GM23338 (cell line): ENCODE data around the gene DOLK. TPM values are rescaled to one million over a fixed set of nuclear protein-coding genes. Genes with fewer than 3 reads are reported as not detected.

ENCODE experiments used
- ATAC-seq: fragments of 200-7000 bp; cut with Tn5 transposase; 3 replicates; pipeline ENCODE4 v1.9.1; 2020
- DNase-seq: peaks from one replicate; pipeline ENCODE4 v3.0.0-alpha.2; 2015; ENCODE audit warnings: low spot score
- H2AFZ ChIP-seq: fragments of 200-600 bp; sonication (generic); 2 replicates; pipeline ENCODE4 v1.8.0; 2016; ENCODE audit warnings: antibody characterized with exemption, mild to moderate bottlenecking, moderate library complexity
- H3F3A ChIP-seq: fragments of 200-600 bp; sonication (generic); replicated peaks from 2 replicates; pipeline ENCODE4 v1.8.0; 2017; ENCODE audit warnings: antibody characterized with exemption, mixed run types, low read depth
- H3K27ac ChIP-seq: fragments of 200-600 bp; sonication (generic); 2 replicates; pipeline ENCODE4 v1.6.1; 2016; ENCODE audit warnings: low read depth
- H3K27me3 ChIP-seq: fragments of 200-600 bp; sonication (generic); 2 replicates; pipeline ENCODE4 v1.8.0; 2016; ENCODE audit warnings: mild to moderate bottlenecking, mixed run types, moderate library complexity; ENCODE audit not compliant: insufficient read depth
- H3K36me3 ChIP-seq: fragments of 200-600 bp; sonication (generic); 2 replicates; pipeline ENCODE4 v1.8.0; 2016; ENCODE audit warnings: mild to moderate bottlenecking; ENCODE audit not compliant: insufficient read depth
- H3K4me1 ChIP-seq: fragments of 200-600 bp; sonication (generic); 2 replicates; pipeline ENCODE4 v1.8.0; 2016; ENCODE audit warnings: mild to moderate bottlenecking, moderate library complexity; ENCODE audit not compliant: insufficient read depth
- H3K4me2 ChIP-seq: fragments of 200-600 bp; sonication (generic); 2 replicates; pipeline ENCODE4 v1.7.1; 2017; ENCODE audit warnings: mixed run types
- H3K4me3 ChIP-seq: fragments of 200-600 bp; sonication (generic); 2 replicates; pipeline ENCODE4 v1.6.1; 2016; ENCODE audit warnings: mixed run types
- H3K79me2 ChIP-seq: fragments of 200-600 bp; sonication (generic); replicated peaks from 2 replicates; pipeline ENCODE4 v1.8.0; 2017; ENCODE audit warnings: mild to moderate bottlenecking; ENCODE audit not compliant: insufficient read depth
- H3K9me2 ChIP-seq: fragments of 200-600 bp; sonication (generic); 2 replicates; pipeline ENCODE4 v1.8.0; 2017; ENCODE audit not compliant: insufficient read depth
- H4K20me1 ChIP-seq: fragments of 200-600 bp; sonication (generic); replicated peaks from 2 replicates; pipeline ENCODE4 v1.8.0; 2017; ENCODE audit warnings: mild to moderate bottlenecking; ENCODE audit not compliant: insufficient read depth
- H3K27ac Mint-ChIP-seq: 2 replicates; pipeline ENCODE4 v1.8.0; 2020; ENCODE audit warnings: inconsistent platforms, mild to moderate bottlenecking, moderate library complexity, mixed read lengths
- H3K27me3 Mint-ChIP-seq: 3 replicates; pipeline ENCODE4 v1.8.0; 2022; ENCODE audit warnings: low read depth, mild to moderate bottlenecking, moderate library complexity, mixed read lengths, inconsistent platforms; ENCODE audit not compliant: insufficient read depth, poor library complexity
- H3K36me3 Mint-ChIP-seq: 3 replicates; pipeline ENCODE4 v1.8.0; 2021; ENCODE audit warnings: low read depth, mild to moderate bottlenecking, inconsistent platforms, moderate library complexity, mixed read lengths
- H3K4me1 Mint-ChIP-seq: 3 replicates; pipeline ENCODE4 v1.8.0; 2020; ENCODE audit warnings: mild to moderate bottlenecking, inconsistent platforms, mixed read lengths
- H3K4me3 Mint-ChIP-seq: 3 replicates; pipeline ENCODE4 v1.8.0; 2021; ENCODE audit warnings: moderate library complexity, mild to moderate bottlenecking, inconsistent platforms, mixed read lengths
- H3K9me3 Mint-ChIP-seq: 3 replicates; pipeline ENCODE4 v1.8.0; 2020; ENCODE audit warnings: moderate library complexity, mild to moderate bottlenecking, inconsistent platforms, mixed read lengths
- CREB1 ChIP-seq: fragments of 250-450 bp; sonication (Bioruptor Pico); IDR thresholded peaks from 2 replicates; pipeline ENCODE4 v1.5.0; 2020; ENCODE audit warnings: low read depth, mild to moderate bottlenecking, moderate library complexity
- ETS1 ChIP-seq: IDR thresholded peaks from 2 replicates; pipeline ENCODE4 v1.6.1; 2016; ENCODE audit warnings: antibody characterized with exemption
- EZH2 ChIP-seq: fragments of 200-600 bp; sonication (generic); IDR thresholded peaks from one replicate; pipeline ENCODE4 v1.8.0; 2017; ENCODE audit warnings: antibody characterized with exemption, mild to moderate bottlenecking, low read depth; ENCODE audit not compliant: unreplicated experiment
- EZH2phosphoT487 ChIP-seq: fragments of 200-600 bp; sonication (generic); IDR thresholded peaks from one replicate; pipeline ENCODE4 v1.8.1; 2018; ENCODE audit warnings: antibody characterized with exemption; ENCODE audit not compliant: unreplicated experiment
- JUNB ChIP-seq: IDR thresholded peaks from one replicate; pipeline ENCODE4 v1.6.1; 2016; ENCODE audit warnings: antibody characterized with exemption; ENCODE audit not compliant: unreplicated experiment
- NANOG ChIP-seq: IDR thresholded peaks from 2 replicates; pipeline ENCODE4 v1.6.1; 2016; ENCODE audit warnings: antibody characterized with exemption, borderline replicate concordance
- POLR2AphosphoS5 ChIP-seq: IDR thresholded peaks from 2 replicates; pipeline ENCODE4 v1.6.1; 2016; ENCODE audit warnings: antibody characterized with exemption, low read depth
- STAT1 ChIP-seq: IDR thresholded peaks from one replicate; pipeline ENCODE4 v1.6.1; 2016; ENCODE audit warnings: antibody characterized with exemption; ENCODE audit not compliant: unreplicated experiment
- ZNF114 ChIP-seq: fragments of 250-450 bp; sonication (Bioruptor Pico); IDR thresholded peaks from 2 replicates; pipeline ENCODE4 v1.5.0; 2020; ENCODE audit warnings: mild to moderate bottlenecking, moderate library complexity
- ZNF331 ChIP-seq: fragments of 250-450 bp; sonication (Bioruptor Pico); IDR thresholded peaks from 2 replicates; pipeline ENCODE4 v1.5.0; 2020; ENCODE audit warnings: low read depth, mild to moderate bottlenecking, moderate library complexity
- ZNF462 ChIP-seq: fragments of 250-450 bp; sonication (Bioruptor Pico); IDR thresholded peaks from 2 replicates; pipeline ENCODE4 v1.5.0; 2020; ENCODE audit warnings: mild to moderate bottlenecking, moderate library complexity
- polyA plus RNA-seq: library from polyadenylated mRNA; unstranded; fragments of >200 nt; fragmentation: Nextera tagmentation; extraction: Ambion mirVana; gene quantifications from 2 replicates; pipeline ENCODE4 v1.2.1, GENCODE V29; 2016
- total RNA-seq: library from RNA; depleted of rRNA; stranded (reverse); fragments of >200 nt; shearing (Covaris generic); gene quantifications from 2 replicates; pipeline ENCODE4 v1.2.3, GENCODE V29; 2014
- TF ChIP-seq, protein P1 (sequence below), 2 experiments: fragments of 200-600 bp in 1 of 2; sonication (generic) in 1 of 2; conservative IDR thresholded peaks; 2 replicates each; pipeline versions ENCODE4 v1.5.1 to v1.6.1; 2016 to 2017; ENCODE audit warnings: antibody characterized with exemption in 2 of 2, low read depth in 2 of 2, mild to moderate bottlenecking in 2 of 2, moderate library complexity in 1 of 2
- TF ChIP-seq, protein P2 (sequence below): IDR thresholded peaks from one replicate; pipeline ENCODE4 v1.6.1; 2018; ENCODE audit warnings: antibody characterized with exemption; ENCODE audit not compliant: unreplicated experiment

Gene DOLK
- total and polyA plus RNA-seq, 2 experiments from 2014 or later: 9.8 to 20.2 TPM

- Mint-ChIP-seq H3K4me3 (no peak overlapping the region), H3K27me3 (no peaks in the 10 kb centered on the region), H3K9me3 (no peaks in the 10 kb centered on the region), H3K27ac (no peak overlapping the region), H3K4me1 (no peaks in the 10 kb centered on the region), H3K36me3 (peaks cover 91% of the 10 kb centered on the region)
- no peak overlapping the region for H3K4me3 ChIP-seq
- TF ChIP-seq POLR2AphosphoS5 (no peak), CREB1 (CRISPR knock-in tag) (no peak), NANOG (no peak), EZH2phosphoT487 (no peak), ZNF331 (CRISPR knock-in tag) (no peak), JUNB (no peak), ZNF114 (no peak), EZH2 (no peak), STAT1 (no peak), ETS1 (no peak), ZNF462 (no peak)
- TF ChIP-seq, protein P1, sequence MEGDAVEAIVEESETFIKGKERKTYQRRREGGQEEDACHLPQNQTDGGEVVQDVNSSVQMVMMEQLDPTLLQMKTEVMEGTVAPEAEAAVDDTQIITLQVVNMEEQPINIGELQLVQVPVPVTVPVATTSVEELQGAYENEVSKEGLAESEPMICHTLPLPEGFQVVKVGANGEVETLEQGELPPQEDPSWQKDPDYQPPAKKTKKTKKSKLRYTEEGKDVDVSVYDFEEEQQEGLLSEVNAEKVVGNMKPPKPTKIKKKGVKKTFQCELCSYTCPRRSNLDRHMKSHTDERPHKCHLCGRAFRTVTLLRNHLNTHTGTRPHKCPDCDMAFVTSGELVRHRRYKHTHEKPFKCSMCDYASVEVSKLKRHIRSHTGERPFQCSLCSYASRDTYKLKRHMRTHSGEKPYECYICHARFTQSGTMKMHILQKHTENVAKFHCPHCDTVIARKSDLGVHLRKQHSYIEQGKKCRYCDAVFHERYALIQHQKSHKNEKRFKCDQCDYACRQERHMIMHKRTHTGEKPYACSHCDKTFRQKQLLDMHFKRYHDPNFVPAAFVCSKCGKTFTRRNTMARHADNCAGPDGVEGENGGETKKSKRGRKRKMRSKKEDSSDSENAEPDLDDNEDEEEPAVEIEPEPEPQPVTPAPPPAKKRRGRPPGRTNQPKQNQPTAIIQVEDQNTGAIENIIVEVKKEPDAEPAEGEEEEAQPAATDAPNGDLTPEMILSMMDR (conservative IDR thresholded peaks at IDR 0.05; ENCODE audit: low read depth in 2 of 2): no peak
- TF ChIP-seq, protein P2, sequence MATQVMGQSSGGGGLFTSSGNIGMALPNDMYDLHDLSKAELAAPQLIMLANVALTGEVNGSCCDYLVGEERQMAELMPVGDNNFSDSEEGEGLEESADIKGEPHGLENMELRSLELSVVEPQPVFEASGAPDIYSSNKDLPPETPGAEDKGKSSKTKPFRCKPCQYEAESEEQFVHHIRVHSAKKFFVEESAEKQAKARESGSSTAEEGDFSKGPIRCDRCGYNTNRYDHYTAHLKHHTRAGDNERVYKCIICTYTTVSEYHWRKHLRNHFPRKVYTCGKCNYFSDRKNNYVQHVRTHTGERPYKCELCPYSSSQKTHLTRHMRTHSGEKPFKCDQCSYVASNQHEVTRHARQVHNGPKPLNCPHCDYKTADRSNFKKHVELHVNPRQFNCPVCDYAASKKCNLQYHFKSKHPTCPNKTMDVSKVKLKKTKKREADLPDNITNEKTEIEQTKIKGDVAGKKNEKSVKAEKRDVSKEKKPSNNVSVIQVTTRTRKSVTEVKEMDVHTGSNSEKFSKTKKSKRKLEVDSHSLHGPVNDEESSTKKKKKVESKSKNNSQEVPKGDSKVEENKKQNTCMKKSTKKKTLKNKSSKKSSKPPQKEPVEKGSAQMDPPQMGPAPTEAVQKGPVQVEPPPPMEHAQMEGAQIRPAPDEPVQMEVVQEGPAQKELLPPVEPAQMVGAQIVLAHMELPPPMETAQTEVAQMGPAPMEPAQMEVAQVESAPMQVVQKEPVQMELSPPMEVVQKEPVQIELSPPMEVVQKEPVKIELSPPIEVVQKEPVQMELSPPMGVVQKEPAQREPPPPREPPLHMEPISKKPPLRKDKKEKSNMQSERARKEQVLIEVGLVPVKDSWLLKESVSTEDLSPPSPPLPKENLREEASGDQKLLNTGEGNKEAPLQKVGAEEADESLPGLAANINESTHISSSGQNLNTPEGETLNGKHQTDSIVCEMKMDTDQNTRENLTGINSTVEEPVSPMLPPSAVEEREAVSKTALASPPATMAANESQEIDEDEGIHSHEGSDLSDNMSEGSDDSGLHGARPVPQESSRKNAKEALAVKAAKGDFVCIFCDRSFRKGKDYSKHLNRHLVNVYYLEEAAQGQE: no peak
- no peak overlapping the region for H3K4me2 ChIP-seq
- H3K36me3 ChIP-seq: peaks cover 89% of the 10 kb centered on the region
- no peak overlapping the region for H3K27ac ChIP-seq
- H3K27me3 ChIP-seq: no peaks in the 10 kb centered on the region
- no peaks in the 10 kb centered on the region for H3K9me2 ChIP-seq
- no peaks in the 10 kb centered on the region for H3K4me1 ChIP-seq
- DNase-seq: no peak
- 0 out of 2 replicates have a peak, but pooled peaks cover 10% of the 10 kb centered on the region for H3F3A ChIP-seq
- H4K20me1 ChIP-seq: no peaks in the 10 kb centered on the region; the same call in 1 of the 2 replicates
- no peak for ATAC-seq
- no peaks in the 10 kb centered on the region for H3K79me2 ChIP-seq
- no peak overlapping the region for H2AFZ ChIP-seq
These were observed 36.1 kb upstream of the DOLK start for GRCh38 chr9:128983536-128983935.
